HG02943 (cell line): ENCODE results near the gene ISM2.

Experiments used
- ATAC-seq: cut with Tn5 transposase; IDR thresholded peaks from one replicate; pipeline ENCODE4 v1.9.1; 2021; ENCODE audit warnings: mild to moderate bottlenecking, low read depth, moderate library complexity; ENCODE audit not compliant: unreplicated experiment

The ISM2 gene

DNA sequence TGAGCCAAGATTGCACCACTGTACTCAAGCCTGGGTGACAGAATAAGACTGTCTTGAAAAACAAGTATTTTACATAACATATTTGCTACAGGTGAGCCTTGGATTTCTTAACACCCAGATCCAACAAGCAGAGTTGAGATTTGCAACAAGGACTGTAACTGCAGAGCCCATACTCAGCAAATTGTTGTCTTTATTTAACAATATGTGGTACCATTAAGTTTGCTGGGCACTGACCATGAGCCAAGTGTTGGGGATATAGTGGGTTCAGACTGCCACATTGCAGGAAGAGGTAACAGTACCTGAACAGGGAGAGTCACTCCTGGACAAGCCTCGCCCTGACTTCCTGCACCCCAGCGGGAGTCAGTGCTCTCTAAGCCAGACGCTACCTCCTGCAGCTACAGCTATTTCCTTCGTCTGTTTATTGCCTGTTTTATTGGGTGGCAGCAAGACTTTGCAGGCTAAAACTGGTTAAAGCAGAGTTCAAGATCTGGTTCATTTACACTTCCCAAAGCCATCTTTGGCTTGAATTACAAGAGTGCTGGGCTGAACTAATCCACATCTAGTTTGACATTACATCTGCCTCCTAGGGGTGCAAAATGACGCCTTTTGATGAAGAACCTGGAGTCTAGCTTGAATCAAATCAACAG, 28.3 kb downstream of the ISM2 start:
- ATAC-seq, result no peak

- no peak for ATAC-seq
Measured at GRCh38 chr14:77469539-77469938, 29.1 kb downstream of the ISM2 start.

GRCh38 chr14:77469067-77469505, 29.5 kb downstream of the ISM2 start:
- no peak for ATAC-seq

DNA sequence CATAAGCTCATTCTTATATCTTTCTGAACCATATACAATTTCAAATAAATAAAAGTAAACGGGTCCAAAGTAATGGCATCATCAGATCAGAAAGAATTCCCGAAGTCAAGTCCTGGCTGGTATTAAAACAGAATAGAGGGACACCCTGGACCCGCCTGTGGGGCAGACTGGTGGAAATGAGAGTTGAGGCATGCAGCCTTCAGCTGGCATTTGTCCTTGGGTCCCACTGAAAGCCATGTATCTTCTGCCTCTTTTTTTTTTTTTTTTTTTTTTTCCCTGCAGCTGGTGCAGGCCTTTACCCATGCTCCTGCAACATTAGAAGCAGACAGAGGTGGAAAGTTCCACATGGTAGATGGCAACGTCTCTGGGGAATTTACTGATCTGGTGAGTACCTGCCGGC, 30.8 kb downstream of the ISM2 start:
- no peak for ATAC-seq

DNA sequence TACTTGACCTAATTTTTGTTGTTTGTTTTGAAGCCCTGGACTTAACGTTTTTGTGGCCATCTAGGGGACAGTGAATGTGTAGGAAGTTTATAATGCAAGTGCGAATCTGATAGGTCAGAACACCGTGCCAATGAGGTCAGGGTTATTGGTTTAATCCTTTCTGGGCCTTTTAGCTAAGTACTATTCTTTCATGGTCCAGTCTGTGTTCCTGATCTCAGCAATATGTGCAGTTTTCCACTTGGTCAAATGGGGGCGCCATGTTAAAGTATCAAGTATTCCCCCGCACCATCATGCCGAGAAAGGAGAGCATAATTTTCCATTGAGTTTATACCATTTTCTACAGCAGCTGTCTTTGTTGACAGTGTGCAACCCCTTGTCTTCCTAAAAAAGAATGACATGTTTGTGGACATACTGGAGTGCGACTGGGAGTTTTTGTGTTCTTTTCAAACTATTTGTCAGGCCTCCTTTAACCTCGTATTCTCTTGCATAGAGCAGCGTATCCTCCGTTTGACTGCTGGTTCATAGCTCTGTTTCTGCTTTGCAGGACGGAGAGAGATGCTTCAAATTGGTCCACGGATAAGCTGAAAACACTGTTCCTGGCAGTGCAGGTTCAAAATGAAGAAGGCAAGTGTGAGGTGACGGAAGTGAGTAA, 39.4 kb downstream of the ISM2 start:
- no peak for ATAC-seq

DNA sequence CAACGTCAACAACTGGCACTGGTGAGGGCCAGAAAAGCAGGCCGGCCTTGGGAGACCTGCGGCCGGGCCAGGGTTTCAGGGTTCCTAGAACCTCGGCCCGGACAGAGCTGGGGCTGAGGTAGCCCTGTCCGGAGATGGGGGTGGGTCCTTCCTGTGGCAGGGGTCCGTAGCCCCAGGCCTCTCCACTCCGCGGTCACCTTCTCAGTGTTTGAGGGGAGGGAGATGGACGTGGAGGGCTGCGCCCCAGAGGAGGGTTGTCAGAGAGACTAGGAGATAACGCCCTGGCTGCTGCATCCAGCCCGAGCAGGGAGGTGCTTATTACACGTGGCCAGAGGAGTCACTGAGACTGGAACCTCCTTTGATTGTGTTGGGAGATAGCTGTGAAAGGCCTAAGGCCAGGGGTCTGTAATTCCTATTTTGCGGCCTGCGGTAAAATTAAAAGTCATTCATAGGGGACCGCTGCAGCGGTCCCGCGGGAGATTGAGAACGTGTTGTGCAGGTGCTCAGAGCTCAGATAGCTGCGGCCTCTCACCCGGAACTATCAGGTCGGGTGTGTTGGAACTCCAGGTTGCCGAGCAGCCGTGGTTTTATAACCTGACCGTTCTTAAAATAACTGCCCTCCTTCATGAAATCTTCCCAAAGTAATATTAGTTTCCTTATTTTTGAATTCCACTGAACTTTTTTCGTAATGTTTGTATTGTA, 40.2 kb downstream of the ISM2 start:
- peak; percentile 14 for ATAC-seq

DNA sequence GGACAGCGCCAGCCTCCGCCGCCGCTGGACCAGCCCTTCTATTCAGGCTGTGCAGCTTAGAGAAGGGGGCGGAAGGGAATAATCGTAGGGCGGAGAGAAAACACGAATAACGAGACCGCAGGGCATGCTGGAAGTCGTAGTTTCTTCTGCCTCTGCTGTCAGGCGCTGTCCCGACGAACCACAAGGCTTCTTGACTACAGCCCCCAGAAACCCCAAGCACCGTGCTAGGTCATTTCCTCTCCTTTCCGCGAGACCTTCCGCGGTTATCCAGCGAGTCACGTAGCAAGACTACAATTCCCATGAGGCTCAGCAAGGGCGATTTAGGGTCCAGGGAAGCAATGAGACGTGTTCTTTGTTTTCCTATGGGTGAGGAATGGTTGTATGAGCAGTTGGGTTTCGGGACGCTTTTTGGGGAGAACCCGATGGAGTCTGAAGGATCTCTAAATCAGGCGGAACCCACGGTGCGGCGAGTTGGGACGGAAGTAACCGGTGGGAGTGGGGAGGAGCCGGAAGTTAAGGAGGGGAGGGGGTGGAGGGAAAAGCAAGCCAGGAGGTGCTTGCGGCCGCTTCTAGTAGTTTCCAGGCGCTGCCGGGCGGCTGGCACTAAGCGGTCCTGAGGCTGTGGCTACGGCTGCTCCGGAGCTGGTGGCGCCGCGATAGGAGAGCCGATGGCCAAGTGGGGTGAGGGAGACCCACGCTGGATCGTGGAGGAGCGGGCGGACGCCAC, 40.9 kb downstream of the ISM2 start, which contains the start of the genes AHSA1 and VIPAS39:
TSS of gene AHSA1 (plus strand) at position 572 of the 727 bp plus-strand sequence. CDS start at position 669, 97 bp downstream.
TSS of gene VIPAS39 (minus strand) at position 80 of the 727 bp plus-strand sequence. CDS start 3,499 bp downstream, outside the sequence.
- peak; percentile 88 for ATAC-seq

DNA sequence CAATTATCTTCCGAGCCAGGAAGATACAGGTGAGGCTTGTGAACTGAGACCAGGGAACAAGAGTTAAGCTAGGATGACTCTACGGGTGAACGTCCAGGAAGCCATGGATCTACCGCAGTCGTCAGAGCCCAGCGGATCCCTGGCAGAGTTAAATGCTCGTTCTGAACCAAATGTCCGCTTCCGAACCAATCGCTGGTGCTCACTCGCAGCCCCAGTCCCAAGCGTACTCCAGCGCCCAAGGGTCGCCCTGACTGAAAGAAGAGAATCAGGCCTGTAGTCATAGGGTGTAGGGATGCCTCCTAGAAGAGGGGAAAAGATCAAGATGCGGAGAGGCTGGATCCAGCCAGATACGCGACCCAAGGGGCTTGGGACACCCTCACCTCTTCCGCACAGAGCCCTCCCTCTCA, 41.5 kb downstream of the ISM2 start:
- ATAC-seq, result peak; percentile 27

DNA sequence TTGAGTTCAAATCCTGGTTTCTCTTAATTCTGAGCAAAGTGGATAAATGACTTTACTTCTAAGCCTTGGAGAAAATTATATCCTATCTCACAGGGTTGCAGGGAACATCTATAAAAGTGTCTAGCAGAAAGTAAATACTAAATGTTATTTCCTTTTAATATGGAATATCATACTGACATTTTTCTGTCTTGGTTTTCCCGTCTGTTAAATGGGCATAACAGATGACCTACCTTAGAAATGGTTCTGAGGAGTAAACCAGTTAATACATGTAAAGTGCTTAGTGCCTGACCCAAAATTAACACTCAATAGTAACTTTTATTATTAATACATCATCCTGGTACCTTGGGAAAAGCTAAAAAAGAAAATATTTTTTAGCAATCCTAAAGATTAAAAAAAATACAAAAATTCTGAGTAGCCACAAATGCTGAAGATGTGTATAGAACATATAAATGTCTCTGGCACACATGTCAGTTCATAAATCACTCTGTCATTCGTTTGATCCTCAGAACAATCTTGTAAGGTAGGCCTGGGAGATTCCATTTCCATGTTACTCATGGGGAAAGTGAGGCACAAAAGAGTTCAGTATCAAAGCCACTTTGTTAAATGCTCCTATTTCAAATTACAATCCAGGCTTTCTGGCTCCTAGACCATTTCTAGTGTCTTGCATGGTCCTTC, 42.5 kb downstream of the ISM2 start:
- no peak for ATAC-seq

DNA sequence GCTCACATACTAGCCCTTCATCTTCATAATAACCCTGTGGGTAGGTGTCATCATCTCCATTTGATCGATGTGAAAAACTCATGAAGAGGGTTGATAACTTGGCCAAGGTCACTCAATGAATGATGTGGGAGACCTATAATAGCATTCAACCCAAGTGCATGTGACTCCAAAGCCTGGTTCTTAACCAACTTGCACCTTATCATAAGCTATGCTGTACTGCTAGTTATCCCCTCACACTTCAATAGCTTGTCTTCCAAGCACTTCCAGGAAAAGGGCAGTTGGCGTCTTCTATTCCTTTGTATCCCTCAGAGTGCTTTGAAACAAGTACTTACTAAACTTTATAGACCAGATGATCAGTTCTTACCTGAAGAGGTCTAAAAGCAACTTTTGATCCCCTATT, 56.4 kb downstream of the ISM2 start:
- ATAC-seq, result no peak

GRCh38 chr14:77439861-77440260, 58.8 kb downstream of the ISM2 start:
- no peak for ATAC-seq

- no peak for ATAC-seq
Measured at GRCh38 chr14:77438596-77438995, 60.0 kb downstream of the ISM2 start.

GRCh38 chr14:77436042-77436441, 62.6 kb downstream of the ISM2 start:
- ATAC-seq, result no peak

DNA sequence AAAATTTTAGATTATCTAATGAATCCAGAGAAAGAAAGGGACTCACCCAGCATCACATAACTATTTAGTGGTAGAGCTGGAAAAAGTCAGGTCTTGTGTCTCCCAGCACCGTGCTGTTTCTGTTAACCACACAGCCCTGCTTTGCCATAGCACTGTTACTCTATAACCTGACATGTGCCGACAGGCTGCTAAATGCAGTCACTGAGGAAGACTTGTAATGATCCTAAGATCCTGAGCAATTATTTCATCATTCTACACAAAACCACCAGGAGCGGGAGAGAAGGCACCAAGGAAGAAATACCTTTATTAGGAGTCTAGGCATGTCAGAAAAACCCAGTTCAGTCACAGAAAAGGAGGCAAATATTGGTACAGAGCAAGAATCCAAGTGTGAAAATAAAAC, 72.2 kb downstream of the ISM2 start:
- ATAC-seq, result no peak

DNA sequence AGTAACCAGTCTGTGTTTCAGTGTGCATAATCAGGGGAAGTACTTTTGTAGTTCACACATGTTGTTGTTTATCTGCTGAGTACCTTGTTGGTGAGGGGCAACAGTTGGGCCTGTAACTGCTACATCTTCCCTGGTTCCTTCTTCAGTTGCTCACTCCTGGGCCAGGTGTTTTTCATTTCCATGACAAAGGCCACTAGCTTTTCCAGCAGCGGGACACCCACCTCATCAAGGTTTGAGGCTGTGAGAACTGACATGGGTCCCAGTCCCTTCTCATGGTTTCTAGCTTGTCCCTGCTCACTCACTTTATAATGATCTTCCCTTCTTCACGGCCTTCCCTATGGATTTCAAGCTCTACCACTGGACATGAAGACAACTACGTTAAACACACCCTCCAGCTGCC, 73.8 kb downstream of the ISM2 start:
- no peak for ATAC-seq
